ENCODE data around the gene SPATA31D1.
"Not testable (repeated sequence)": the region's sequence is repeated elsewhere in the genome, so short reads cannot be mapped to it uniquely, and the experiment has no call there.

- not testable (repeated sequence) for TF ChIP-seq POLR2A, CTCF, POLR2AphosphoS5, EP300 (IDR thresholded peaks at IDR 0.05)
Measured at GRCh38 chr9:81988472-81988871, at the start of gene SPATA31D1.
